OCI-LY7 (cell line): Measurements from ENCODE around the gene RAB3C. TPM values are rescaled to one million over a fixed set of nuclear protein-coding genes. Genes with fewer than 3 reads are reported as not detected.

Experiments used
- BruUV-seq: library from RNA; stranded (reverse); fragments of 400-500 nt; replicated peaks from 2 replicates; lab custom pipeline; 2021; lab: Mats Ljungman, UMichigan
- CTCF ChIA-PET: fragments of 300-600 bp; sonication (Branson Sonifier 250); formaldehyde crosslinking; loops from one replicate; lab custom pipeline; 2022; ENCODE audit warnings: antibody characterized with exemption; ENCODE audit not compliant: unreplicated experiment; lab: Charles Lee
- POLR2A ChIA-PET: fragments of 300-600 bp; sonication (Branson Sonifier 250); formaldehyde crosslinking; loops from one replicate; lab custom pipeline; 2022; ENCODE audit warnings: antibody characterized with exemption; lab: Charles Lee
- DNase-seq: peaks from one replicate; pipeline ENCODE4 v3.0.0-alpha.2; 2015; ENCODE audit warnings: low spot score
- H2AFZ ChIP-seq: fragments of 200-600 bp; sonication (generic), shearing (Covaris generic); 2 replicates; pipeline ENCODE4 v1.6.1; 2014; ENCODE audit warnings: mild to moderate bottlenecking, antibody characterized with exemption, low read length, moderate library complexity
- H3K27ac ChIP-seq: fragments of 200-600 bp; sonication (generic); 2 replicates; pipeline ENCODE4 v1.5.1; 2014; ENCODE audit warnings: mixed run types, low read depth, mild to moderate bottlenecking, moderate library complexity, low read length, inconsistent platforms; ENCODE audit not compliant: poor library complexity, severe bottlenecking
- H3K36me3 ChIP-seq: fragments of 200-600 bp; sonication (generic); 2 replicates; pipeline ENCODE4 v1.6.1; 2014; ENCODE audit warnings: mild to moderate bottlenecking, antibody characterized with exemption, low read length, moderate library complexity, mixed read lengths; ENCODE audit not compliant: insufficient read depth
- H3K4me1 ChIP-seq: fragments of 200-600 bp; sonication (generic); 2 replicates; pipeline ENCODE4 v1.5.1; 2014; ENCODE audit warnings: mild to moderate bottlenecking, low read length; ENCODE audit not compliant: insufficient read depth, poor library complexity, severe bottlenecking
- H3K4me2 ChIP-seq: fragments of 200-600 bp; sonication (generic); 2 replicates; pipeline ENCODE4 v1.6.1; 2014; ENCODE audit warnings: mild to moderate bottlenecking, low read length
- H3K4me3 ChIP-seq: fragments of 200-600 bp; sonication (generic); 2 replicates; pipeline ENCODE4 v1.5.1; 2014; ENCODE audit warnings: mild to moderate bottlenecking, low read depth, low read length; ENCODE audit not compliant: poor library complexity, severe bottlenecking
- H3K79me2 ChIP-seq: fragments of 200-600 bp; sonication (generic); 2 replicates; pipeline ENCODE4 v1.6.1; 2016; ENCODE audit warnings: low read depth, mild to moderate bottlenecking, low read length, moderate library complexity, mixed read lengths; ENCODE audit not compliant: insufficient read depth
- H3K9me2 ChIP-seq: fragments of 200-600 bp; sonication (generic); 2 replicates; pipeline ENCODE4 v1.6.1; 2016; ENCODE audit warnings: mild to moderate bottlenecking, low read length, mixed read lengths; ENCODE audit not compliant: insufficient read depth
- H3K9me3 ChIP-seq: fragments of 200-600 bp; sonication (generic); 2 replicates; pipeline ENCODE4 v1.6.1; 2014; ENCODE audit warnings: mild to moderate bottlenecking, mixed run types, low read length, mixed read lengths
- H4K20me1 ChIP-seq: fragments of 200-600 bp; sonication (generic); 2 replicates; pipeline ENCODE4 v1.6.1; 2014; ENCODE audit warnings: mild to moderate bottlenecking, antibody characterized with exemption, low read length, moderate library complexity, mixed read lengths; ENCODE audit not compliant: insufficient read depth
- EZH2phosphoT487 ChIP-seq: fragments of 200-600 bp; sonication (generic); IDR thresholded peaks from 2 replicates; pipeline ENCODE4 v1.6.1; 2018; ENCODE audit warnings: low read depth, borderline replicate concordance, mild to moderate bottlenecking, mixed run types, antibody characterized with exemption, low read length, moderate library complexity, mixed read lengths
- intact Hi-C: fragments of 100-400 bp; cut with micrococcal nuclease; formaldehyde crosslinking; loops from one replicate; pipeline ENCODE4 v1.10.0; 2022; ENCODE audit not compliant: unreplicated experiment
- total RNA-seq, 2 experiments: library from RNA; depleted of rRNA in 1 of 2; stranded (reverse); fragments of >200 nt in 1 of 2; shearing (Covaris generic) in 1 of 2; gene quantifications; 2 replicates each; pipeline ENCODE4 v1.2.3, GENCODE V29; 2014 to 2022
- TF ChIP-seq, protein P1 (sequence below): fragments of 200-600 bp; sonication (generic); conservative IDR thresholded peaks from 2 replicates; pipeline ENCODE4 v1.5.1; 2014; ENCODE audit warnings: mild to moderate bottlenecking, antibody characterized with exemption, low read length, moderate library complexity, mixed read lengths

RAB3C gene
- total RNA-seq, 2 experiments from 2014 or later = not detected

DNA sequence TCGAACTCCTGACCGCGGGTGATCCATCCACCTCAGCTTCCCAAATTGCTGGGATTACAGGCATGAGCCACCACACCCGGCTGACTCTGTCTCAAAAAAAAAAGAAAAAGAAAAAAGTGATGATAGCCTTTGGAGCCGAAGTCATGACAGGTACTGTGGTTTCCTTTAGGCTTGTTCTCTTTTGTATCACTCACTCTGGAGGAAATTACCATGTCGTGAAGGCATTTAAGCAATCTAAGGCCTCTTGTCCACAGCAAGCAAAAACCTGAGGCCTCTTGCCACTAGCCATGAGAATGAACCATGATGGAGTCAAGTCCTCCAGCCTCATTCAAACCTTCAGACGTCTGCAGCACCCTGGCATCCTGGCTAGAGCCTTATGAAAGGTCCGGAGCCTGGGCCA, 286.1 kb downstream of the RAB3C start:
- Histone ChIP-seq H3K9me2 (no peaks in the 10 kb centered on the region), H2AFZ (no peak overlapping the region), H3K79me2 (no peaks in the 10 kb centered on the region), H3K4me3 (no peak overlapping the region), H3K4me1 (no peaks in the 10 kb centered on the region), H3K9me3 (no peaks in the 10 kb centered on the region), H3K4me2 (no peak overlapping the region), H4K20me1 (0 out of 2 replicates have a peak, but pooled peaks cover 5% of the 10 kb centered on the region), H3K36me3 (no peaks in the 10 kb centered on the region), H3K27ac (no peak overlapping the region)
- no TSS peak for BruUV-seq
- TF ChIP-seq, protein P1, sequence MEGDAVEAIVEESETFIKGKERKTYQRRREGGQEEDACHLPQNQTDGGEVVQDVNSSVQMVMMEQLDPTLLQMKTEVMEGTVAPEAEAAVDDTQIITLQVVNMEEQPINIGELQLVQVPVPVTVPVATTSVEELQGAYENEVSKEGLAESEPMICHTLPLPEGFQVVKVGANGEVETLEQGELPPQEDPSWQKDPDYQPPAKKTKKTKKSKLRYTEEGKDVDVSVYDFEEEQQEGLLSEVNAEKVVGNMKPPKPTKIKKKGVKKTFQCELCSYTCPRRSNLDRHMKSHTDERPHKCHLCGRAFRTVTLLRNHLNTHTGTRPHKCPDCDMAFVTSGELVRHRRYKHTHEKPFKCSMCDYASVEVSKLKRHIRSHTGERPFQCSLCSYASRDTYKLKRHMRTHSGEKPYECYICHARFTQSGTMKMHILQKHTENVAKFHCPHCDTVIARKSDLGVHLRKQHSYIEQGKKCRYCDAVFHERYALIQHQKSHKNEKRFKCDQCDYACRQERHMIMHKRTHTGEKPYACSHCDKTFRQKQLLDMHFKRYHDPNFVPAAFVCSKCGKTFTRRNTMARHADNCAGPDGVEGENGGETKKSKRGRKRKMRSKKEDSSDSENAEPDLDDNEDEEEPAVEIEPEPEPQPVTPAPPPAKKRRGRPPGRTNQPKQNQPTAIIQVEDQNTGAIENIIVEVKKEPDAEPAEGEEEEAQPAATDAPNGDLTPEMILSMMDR = no peak
- TF ChIP-seq EZH2phosphoT487 = no peak
- POLR2A ChIA-PET = interaction anchor here (0.7 kb wide), 1 partner anchor 1334 kb away, joined by 6 read pairs; no protein-coding TSS in a partner anchor
- DNase-seq = no peak
- intact Hi-C loops = no loop called here
- CTCF ChIA-PET = no interaction called here

DNA sequence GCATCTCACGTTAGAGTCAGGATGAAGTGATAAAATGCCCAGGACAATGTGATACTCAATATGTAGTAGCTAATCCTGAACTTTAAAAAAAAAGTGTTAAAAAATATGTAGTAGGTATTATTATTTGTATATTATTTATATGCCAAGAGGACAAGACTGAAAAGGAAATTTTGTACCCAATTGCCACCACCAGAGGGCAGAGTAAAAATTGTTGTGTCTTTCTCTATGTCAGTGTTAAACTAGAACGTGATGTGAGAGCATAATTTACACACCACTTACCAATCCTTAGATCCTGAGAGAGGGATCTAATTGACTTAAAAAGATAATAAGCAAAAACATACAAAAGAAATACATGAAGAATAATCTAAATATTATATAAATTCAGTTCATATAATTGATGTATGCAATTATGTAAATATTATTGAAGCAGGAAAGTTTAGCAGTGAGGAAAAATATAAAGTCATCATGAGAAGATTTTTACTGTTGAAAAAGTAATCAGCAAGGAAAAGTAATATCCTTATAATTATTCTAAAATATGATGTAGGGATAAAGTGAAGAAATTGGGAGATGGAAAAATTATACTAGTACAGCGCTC, 288.9 kb downstream of the RAB3C start:
- Histone ChIP-seq H3K4me3 (no peak overlapping the region), H4K20me1 (0 out of 2 replicates have a peak, but pooled peaks cover 5% of the 10 kb centered on the region), H3K27ac (no peak overlapping the region), H3K9me2 (no peaks in the 10 kb centered on the region), H3K4me2 (no peak overlapping the region), H3K4me1 (no peaks in the 10 kb centered on the region), H3K79me2 (no peaks in the 10 kb centered on the region), H3K36me3 (no peaks in the 10 kb centered on the region), H2AFZ (no peak overlapping the region), H3K9me3 (no peaks in the 10 kb centered on the region)
- intact Hi-C loops = no loop called here
- ChIA-PET CTCF (no interaction called here), POLR2A (no interaction called here)
- peak; percentile 27 for DNase-seq
- BruUV-seq = no TSS peak
- TF ChIP-seq, protein P1 = peak; percentile 83
- no peak for TF ChIP-seq EZH2phosphoT487

DNA sequence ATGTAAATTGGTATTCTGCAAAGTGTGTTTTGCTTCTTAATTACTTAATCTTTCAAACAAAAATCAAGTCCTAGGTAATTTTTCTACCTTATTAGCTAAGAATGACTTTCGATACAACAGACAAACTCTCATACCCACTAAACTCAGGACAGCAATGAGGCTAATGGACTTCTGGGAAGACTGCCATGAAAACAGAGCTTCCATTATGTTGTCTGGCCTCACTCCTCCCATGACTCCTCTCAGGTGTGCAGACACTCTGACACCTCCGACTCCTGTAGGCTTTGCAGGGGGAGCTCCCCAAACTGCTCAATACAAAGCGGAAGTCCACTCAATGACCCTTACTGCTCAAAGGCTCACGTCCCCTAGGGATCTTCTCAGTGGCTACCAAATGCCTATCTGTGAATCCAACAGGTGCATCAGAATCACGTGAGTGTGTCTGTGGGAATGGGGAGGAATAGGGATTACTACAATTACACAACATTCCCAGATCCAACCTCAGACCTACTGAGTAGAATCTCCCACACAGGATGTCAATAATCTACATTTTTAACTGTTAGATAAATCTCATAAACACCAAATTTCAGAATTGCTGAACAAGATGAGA, 289.9 kb downstream of the RAB3C start:
- POLR2A ChIA-PET = no interaction called here
- H3K79me2 ChIP-seq = no peaks in the 10 kb centered on the region
- DNase-seq = no peak
- H3K36me3 ChIP-seq = no peaks in the 10 kb centered on the region
- no peaks in the 10 kb centered on the region for H3K9me2 ChIP-seq
- H3K9me3 ChIP-seq = no peaks in the 10 kb centered on the region
- H3K27ac ChIP-seq = no peak overlapping the region
- CTCF ChIA-PET = no interaction called here
- BruUV-seq = no TSS peak
- H3K4me3 ChIP-seq = no peak overlapping the region
- no peak for TF ChIP-seq EZH2phosphoT487
- TF ChIP-seq, protein P1 = no peak
- 0 out of 2 replicates have a peak, but pooled peaks cover 5% of the 10 kb centered on the region for H4K20me1 ChIP-seq
- H2AFZ ChIP-seq = no peak overlapping the region
- no peak overlapping the region for H3K4me2 ChIP-seq
- intact Hi-C loops = no loop called here
- H3K4me1 ChIP-seq = no peaks in the 10 kb centered on the region
